Pancreas (tissue), 10 donors: ENCODE data around the gene RAP1GAP2. TPM values are rescaled to one million over a fixed set of nuclear protein-coding genes. Genes with fewer than 3 reads are reported as not detected.

ENCODE experiments used
- ATAC-seq, 4 donors: fragments of 200-7000 bp; cut with Tn5 transposase; one replicate each; pipeline versions ENCODE4 v1.8.0 to v1.9.1; 2020; ENCODE audit warnings: mild to moderate bottlenecking in 4 of 4, moderate library complexity in 4 of 4
- DNase-seq, 6 donors: peaks; one replicate each; pipeline ENCODE4 v3.0.0-alpha.2; 2020
- FAIRE-seq: peaks from 2 replicates; lab custom pipeline; 2012; peaks lifted over from hg19 to GRCh38; lab: Jason Lieb, UNC
- H3K27ac ChIP-seq, 4 donors: fragments of 200-600 bp; sonication (generic); 1 replicate in 3 of 4; 2 replicates in 1 of 4; pipeline versions ENCODE4 v1.5.0 to v1.8.0; 2020
- H3K27me3 ChIP-seq, 4 donors: fragments of 200-600 bp; one replicate each; pipeline ENCODE4 v1.8.0; 2021
- H3K36me3 ChIP-seq, 3 donors: fragments of 200-600 bp; sonication (generic) in 1 of 3; one replicate each; pipeline versions ENCODE4 v1.5.0 to v1.8.0; 2020 to 2021
- H3K4me1 ChIP-seq, 3 donors: fragments of 200-600 bp; one replicate each; pipeline ENCODE4 v1.8.0; 2021
- H3K4me3 ChIP-seq, 4 donors: fragments of 200-600 bp; sonication (generic) in 2 of 4; one replicate each; pipeline versions ENCODE4 v1.5.0 to v1.8.0; 2020 to 2021
- H3K9me3 ChIP-seq, 4 donors: fragments of 200-600 bp; one replicate each; pipeline ENCODE4 v1.8.0; 2021
- WGBS, 2 donors: extraction: QIAGEN DNeasy Blood & Tissue Kit; methylation state at CpG; one replicate each; pipeline ENCODE4 v1.1.7; 2013; 5-methylcytosine and 5-hydroxymethylcytosine counted together
- intact Hi-C, 3 donors: fragments of 100-400 bp; cut with DNase I; formaldehyde crosslinking; loops; one replicate each; pipeline versions ENCODE4 v1.11.1 to v1.14.2; 2022
- polyA plus RNA-seq, 2 donors: library from polyadenylated mRNA; stranded (reverse); fragments of 200-250 nt; gene quantifications; one replicate each; pipeline ENCODE4 v1.2.3, GENCODE V29; 2013
- total RNA-seq, 6 donors: library from RNA; stranded (reverse); fragmentation: NEBNext Ultra II Directional in 4 of 6; extraction: Animal tissue kit (Norgen Biotek cat#: 25700) in 4 of 6; gene quantifications; one replicate each; pipeline versions ENCODE4 v1.2.1 to v1.2.4, GENCODE V29; 2021 to 2023
- TF ChIP-seq, protein P1 (sequence below), 4 donors: fragments of 200-600 bp; sonication (generic) in 3 of 4; IDR thresholded peaks; one replicate each; pipeline versions ENCODE4 v1.5.0 to v1.8.0; 2021; ENCODE audit warnings: antibody characterized with exemption in 4 of 4
- donor health status: healthy with polysubstance abuse.
- donor health status: DM: no; HTN: no; CAD: no; lungs with moderate emphysema.
- donor health status: DM: no; HTN: no; CAD: no.
- donor health status: control.
- donor health status: control.
- donor health status: Bipolar disorder and iron deficiency.
- donor health status: DM: yes; HTN: yes; CAD: no.
- donor health status: DM: no; HTN: no; CAD: no.
- donor health status: DM: no; HTN: no; CAD: no.
- donor health status: DM: yes; HTN: yes; CAD: no.

Gene RAP1GAP2
- total and polyA plus RNA-seq, 8 donors: 29.7 to 51.2 (median 43.0) TPM

DNA sequence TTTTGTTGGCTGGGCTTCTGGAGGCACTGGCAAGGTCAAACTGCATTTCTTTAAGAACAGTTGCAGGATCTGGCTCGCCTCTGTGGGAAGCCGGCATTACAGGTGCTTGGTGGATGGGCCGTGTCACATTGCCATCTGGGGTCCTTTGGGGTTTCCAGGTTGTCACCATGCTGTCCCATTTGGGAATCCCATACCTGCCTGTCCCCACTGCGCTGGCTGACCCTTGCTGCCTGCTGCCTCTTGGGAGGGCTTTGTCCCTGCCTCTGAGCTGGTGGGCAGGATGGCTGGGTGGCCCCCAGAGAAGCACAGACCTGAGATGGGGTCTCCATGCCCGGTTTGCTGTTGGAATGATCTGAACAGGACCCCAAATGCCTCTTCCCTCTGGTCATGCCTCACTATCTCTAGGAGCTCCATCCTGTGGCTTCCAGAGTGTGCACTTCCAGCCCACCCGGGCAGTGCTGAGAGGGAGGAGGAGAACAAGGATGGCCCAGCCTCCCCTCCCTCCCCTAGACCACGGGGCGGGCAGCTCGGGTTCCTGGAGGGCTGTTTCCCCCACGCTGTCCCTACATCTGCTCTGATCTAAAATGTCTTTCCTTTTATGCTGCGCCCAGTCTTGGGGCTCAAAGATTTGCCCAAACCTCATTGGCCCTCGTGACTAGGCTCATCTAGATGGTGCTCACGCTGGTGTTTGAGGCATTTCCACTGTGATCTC, 239.2 kb downstream of the RAP1GAP2 start:
- TF ChIP-seq, protein P1, sequence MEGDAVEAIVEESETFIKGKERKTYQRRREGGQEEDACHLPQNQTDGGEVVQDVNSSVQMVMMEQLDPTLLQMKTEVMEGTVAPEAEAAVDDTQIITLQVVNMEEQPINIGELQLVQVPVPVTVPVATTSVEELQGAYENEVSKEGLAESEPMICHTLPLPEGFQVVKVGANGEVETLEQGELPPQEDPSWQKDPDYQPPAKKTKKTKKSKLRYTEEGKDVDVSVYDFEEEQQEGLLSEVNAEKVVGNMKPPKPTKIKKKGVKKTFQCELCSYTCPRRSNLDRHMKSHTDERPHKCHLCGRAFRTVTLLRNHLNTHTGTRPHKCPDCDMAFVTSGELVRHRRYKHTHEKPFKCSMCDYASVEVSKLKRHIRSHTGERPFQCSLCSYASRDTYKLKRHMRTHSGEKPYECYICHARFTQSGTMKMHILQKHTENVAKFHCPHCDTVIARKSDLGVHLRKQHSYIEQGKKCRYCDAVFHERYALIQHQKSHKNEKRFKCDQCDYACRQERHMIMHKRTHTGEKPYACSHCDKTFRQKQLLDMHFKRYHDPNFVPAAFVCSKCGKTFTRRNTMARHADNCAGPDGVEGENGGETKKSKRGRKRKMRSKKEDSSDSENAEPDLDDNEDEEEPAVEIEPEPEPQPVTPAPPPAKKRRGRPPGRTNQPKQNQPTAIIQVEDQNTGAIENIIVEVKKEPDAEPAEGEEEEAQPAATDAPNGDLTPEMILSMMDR (IDR thresholded peaks at IDR 0.05): no peak
- peaks cover 0 to 7% (median 0%) of the 10 kb centered on the region in 3 donors for H3K36me3 ChIP-seq
- no peak overlapping the region for H3K4me3 ChIP-seq
- intact Hi-C loops: no loop called here
- DNase-seq: peak in 2 of 6 donors; percentile 7 to 8
- H3K4me1 ChIP-seq: no peaks in the 10 kb centered on the region
- no peaks in the 10 kb centered on the region for H3K27me3 ChIP-seq
- no peaks in the 10 kb centered on the region for H3K9me3 ChIP-seq
- no peak for FAIRE-seq
- no peak overlapping the region for H3K27ac ChIP-seq
- 89 to 90% methylated on average over 12 to 13 of the region's 13 CpGs for WGBS, 2 donors
- ATAC-seq: no peak

DNA sequence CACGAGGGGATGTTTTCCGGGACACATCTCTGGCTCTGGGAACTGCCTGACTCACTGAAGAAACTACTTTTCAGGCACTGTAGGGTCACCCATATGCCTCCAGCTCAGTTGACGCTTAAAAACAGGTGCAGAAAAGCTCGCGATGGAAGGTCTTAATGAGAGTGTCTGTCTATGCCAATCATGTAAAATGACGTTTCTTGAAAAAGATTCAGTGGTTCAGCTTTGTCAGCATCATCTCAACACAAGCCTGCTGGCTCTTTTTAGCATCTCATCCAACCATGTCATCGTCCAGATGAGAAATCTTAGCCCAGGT, 239.7 kb downstream of the RAP1GAP2 start:
- intact Hi-C loops: no loop called here
- 83 to 85% methylated on average over 7 of the region's 7 CpGs for WGBS, 2 donors
- H3K27me3 ChIP-seq: no peaks in the 10 kb centered on the region

DNA sequence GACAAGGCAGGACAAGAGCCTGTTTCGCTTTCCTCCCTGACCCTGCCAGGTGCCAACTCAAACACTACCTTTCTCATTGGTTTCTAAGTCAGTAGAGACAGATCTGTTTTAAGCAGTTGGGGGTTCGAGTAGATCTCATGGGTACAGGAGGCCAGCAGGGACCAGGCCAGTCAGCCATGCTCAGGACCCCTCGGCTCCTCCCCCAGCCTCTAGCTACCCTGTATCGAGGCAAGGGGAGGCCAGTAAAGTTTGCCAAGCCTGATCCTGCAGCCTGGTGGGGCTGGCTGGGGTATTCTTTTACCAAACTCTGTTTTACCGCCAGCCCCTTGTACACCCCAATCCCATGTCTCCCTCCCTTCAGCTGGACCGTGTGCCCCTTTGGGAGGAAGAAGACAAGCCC, 240.6 kb downstream of the RAP1GAP2 start:
- DNase-seq: peak in 2 of 6 donors; percentile 4 to 7
- WGBS, 2 donors: 83 to 91% methylated on average over 6 of the region's 6 CpGs
- Histone ChIP-seq H3K4me3 (no peak overlapping the region), H3K27ac (no peak overlapping the region), H3K9me3 (no peaks in the 10 kb centered on the region), H3K27me3 (no peaks in the 10 kb centered on the region), H3K4me1 (no peaks in the 10 kb centered on the region), H3K36me3 (no peaks in the 10 kb centered on the region)
- intact Hi-C loops: no loop called here
- ATAC-seq: no peak
- FAIRE-seq: no peak
- TF ChIP-seq, protein P1 (IDR thresholded peaks at IDR 0.05): no peak

More for the DNA sequence above, 239.7 kb downstream of the RAP1GAP2 start:
- Histone ChIP-seq H3K36me3 (peaks cover 0 to 2% (median 0%) of the 10 kb centered on the region in 3 donors), H3K9me3 (no peaks in the 10 kb centered on the region), H3K27ac (no peak overlapping the region), H3K4me1 (no peaks in the 10 kb centered on the region), H3K4me3 (no peak overlapping the region)
- FAIRE-seq (no peak), DNase-seq (peak in 1 of 6 donors; percentile 4), ATAC-seq (no peak)
- TF ChIP-seq, protein P1 (IDR thresholded peaks at IDR 0.05): no peak

DNA sequence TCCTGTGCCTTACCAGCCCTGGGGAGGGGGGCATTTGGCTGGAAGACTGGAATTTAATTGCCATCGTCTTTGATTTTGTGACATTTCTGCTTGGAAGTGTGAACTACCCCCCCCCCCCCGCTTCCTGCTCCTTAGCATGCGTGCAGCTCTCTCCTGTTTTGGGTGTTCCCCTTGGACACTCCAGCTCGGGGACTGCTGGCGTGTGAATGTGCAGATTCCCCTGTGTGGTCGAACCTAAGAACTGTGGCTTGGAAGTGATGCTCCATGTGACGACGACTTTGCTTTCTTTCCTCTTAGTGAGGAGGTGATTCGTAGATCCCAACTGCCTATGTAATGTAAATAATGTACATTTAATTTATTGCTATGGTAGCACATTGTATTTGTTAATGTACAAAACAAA, 241.0 kb downstream of the RAP1GAP2 start:
- Histone ChIP-seq H3K9me3 (no peaks in the 10 kb centered on the region), H3K36me3 (no peaks in the 10 kb centered on the region), H3K27ac (no peak overlapping the region), H3K4me1 (no peaks in the 10 kb centered on the region), H3K27me3 (no peaks in the 10 kb centered on the region), H3K4me3 (no peak overlapping the region)
- TF ChIP-seq, protein P1 (IDR thresholded peaks at IDR 0.05): no peak
- intact Hi-C loops: no loop called here
- no peak for FAIRE-seq
- WGBS, 2 donors: 79 to 82% methylated on average over 9 of the region's 9 CpGs
- ATAC-seq: no peak
- peak in 2 of 6 donors; percentile 3 to 5 for DNase-seq

DNA sequence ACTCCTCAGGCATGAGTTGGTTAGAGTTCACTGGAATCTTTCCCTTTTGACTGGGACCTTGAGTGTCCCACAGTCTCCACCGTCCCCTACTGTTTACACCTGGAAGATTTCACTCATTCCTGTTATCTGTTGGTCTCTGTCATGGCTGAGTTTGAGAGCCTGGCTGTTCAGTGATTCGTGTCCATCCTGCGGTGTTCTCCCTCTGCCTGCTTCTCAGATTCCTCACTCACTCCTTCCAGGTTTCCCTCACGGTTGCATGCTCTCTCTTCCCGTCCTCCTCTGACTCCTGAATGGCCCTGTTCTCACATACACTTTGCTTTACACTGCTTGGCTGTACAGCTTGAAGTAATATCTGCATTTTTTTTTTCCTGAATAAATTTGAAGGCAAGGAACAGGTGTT, 242.7 kb downstream of the RAP1GAP2 start:
- intact Hi-C loops: no loop called here
- peak in 3 of 4 donors; percentile 7 to 33 (median 11) for ATAC-seq

More for the DNA sequence above, 242.7 kb downstream of the RAP1GAP2 start:
- no peak overlapping the region for H3K4me3 ChIP-seq
- WGBS, 2 donors: 21 to 22% methylated on average over 5 of the region's 5 CpGs
- H3K4me1 ChIP-seq: no peaks in the 10 kb centered on the region
- H3K9me3 ChIP-seq: no peaks in the 10 kb centered on the region
- H3K27ac ChIP-seq: no peak overlapping the region
- H3K27me3 ChIP-seq: no peaks in the 10 kb centered on the region
- no peaks in the 10 kb centered on the region for H3K36me3 ChIP-seq
- FAIRE-seq (no peak), DNase-seq (peak in 2 of 6 donors; percentile 5 to 8)
- TF ChIP-seq, protein P1 (IDR thresholded peaks at IDR 0.05): no peak
